Fibroblast of the aortic adventitia (primary cell): ENCODE results near the gene CHST3. TPM values are rescaled to one million over a fixed set of nuclear protein-coding genes. Genes with fewer than 3 reads are reported as not detected.

Experiments
- DNase-seq: peaks from one replicate; pipeline ENCODE4 v3.0.0-alpha.2; 2010; ENCODE audit warnings: low read depth
- H3K4me3 ChIP-seq: 2 replicates; pipeline ENCODE4 v1.5.1; 2011; ENCODE audit warnings: low read depth, mild to moderate bottlenecking, control low read depth, low read length, moderate library complexity
- CTCF ChIP-seq: IDR thresholded peaks from 2 replicates; pipeline ENCODE4 v1.5.1; 2011; ENCODE audit warnings: mild to moderate bottlenecking, low read length, control low read depth, inconsistent platforms; ENCODE audit not compliant: insufficient read depth
- total RNA-seq: library from RNA; depleted of rRNA; stranded (reverse); fragments of >200 nt; gene quantifications from 2 replicates; pipeline ENCODE4 v1.2.3, GENCODE V29; 2012; ENCODE audit warnings: low replicate concordance

The CHST3 gene
- total RNA-seq, 1 donor, result 19.3 TPM

DNA sequence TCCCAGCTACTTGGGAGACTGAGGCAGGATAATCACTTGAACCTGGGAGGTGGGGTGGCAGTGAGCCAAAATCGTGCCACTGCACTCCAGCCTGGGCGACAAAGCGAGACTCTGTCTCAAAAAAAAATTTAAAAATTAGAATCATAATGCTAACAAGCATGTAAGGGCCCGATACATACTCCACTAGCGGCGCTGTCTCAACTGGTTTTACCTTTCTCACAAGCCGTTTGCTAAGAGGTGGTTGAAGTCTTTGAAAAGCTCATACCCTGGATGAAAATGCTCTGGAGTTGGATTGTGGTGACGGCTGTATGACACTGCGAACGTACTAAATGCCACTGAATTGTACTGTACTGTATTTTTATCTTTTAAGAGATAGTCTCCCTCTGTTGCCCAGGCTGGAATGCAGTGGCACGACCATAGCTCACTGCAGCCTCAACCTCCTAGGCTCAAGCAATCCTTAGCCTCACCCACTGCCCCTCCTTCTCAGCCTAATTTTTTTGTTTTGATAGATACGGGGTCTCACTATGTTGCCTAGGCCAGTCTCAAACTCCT lies 94.2 kb downstream of the CHST3 start:
- H3K4me3 ChIP-seq, result no peak overlapping the region
- no peak for TF ChIP-seq CTCF
- no peak for DNase-seq

GRCh38 chr10:72058989-72059842 lies 95.0 kb downstream of the CHST3 start:
- peak; percentile 30 for DNase-seq
- no peak overlapping the region for H3K4me3 ChIP-seq
- no peak for TF ChIP-seq CTCF

- no peak for DNase-seq
- no peak for TF ChIP-seq CTCF
- no peak overlapping the region for H3K4me3 ChIP-seq
Observed at GRCh38 chr10:72059843-72060822, 95.9 kb downstream of the CHST3 start.

GRCh38 chr10:72061491-72061890 lies 97.3 kb downstream of the CHST3 start:
- H3K4me3 ChIP-seq, result no peak overlapping the region
- no peak for DNase-seq
- peak; percentile 20 for TF ChIP-seq CTCF

GRCh38 chr10:72061930-72062329 lies 97.7 kb downstream of the CHST3 start:
- no peak overlapping the region for H3K4me3 ChIP-seq
- no peak for TF ChIP-seq CTCF
- no peak for DNase-seq

DNA sequence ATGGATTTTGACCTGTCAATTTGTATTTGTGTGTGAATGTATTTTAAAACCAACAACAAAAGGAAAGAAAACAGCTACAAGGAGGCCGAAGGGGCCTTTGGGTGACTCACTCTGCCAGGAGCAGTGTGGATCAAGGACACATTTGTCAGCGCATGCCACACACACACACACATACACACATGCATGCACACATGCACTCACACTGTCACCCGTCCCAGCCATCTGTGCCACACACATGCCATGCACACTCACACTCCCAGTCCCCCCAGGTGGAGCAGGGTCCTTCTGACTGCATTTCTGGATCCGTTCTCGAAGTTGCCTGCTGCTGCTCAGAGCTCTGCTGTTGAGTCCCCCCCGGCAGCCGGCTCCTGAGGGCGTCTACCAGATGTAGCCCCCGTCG lies 98.2 kb downstream of the CHST3 start:
- H3K4me3 ChIP-seq, result no peak overlapping the region
- TF ChIP-seq CTCF, result no peak
- DNase-seq, result no peak
